22Rv1 (cell line): ENCODE measurements around the gene ASCC1.

Experiments
- H3K27ac ChIP-seq: fragments of 450-650 bp; 2 replicates; pipeline ENCODE4 v1.5.1; 2017
- CTCF ChIP-seq: fragments of 450-650 bp; IDR thresholded peaks from 2 replicates; pipeline ENCODE4 v1.5.1; 2017; ENCODE audit warnings: mild to moderate bottlenecking
- ZFX ChIP-seq: fragments of 450-650 bp; IDR thresholded peaks from 2 replicates; pipeline ENCODE4 v1.6.1; 2017; ENCODE audit warnings: antibody characterized with exemption, borderline replicate concordance

ASCC1 gene

GRCh38 chr10:72081772-72082590, 134.1 kb downstream of the ASCC1 start:
- no peak overlapping the region for H3K27ac ChIP-seq
- TF ChIP-seq ZFX = no peak
- no peak for TF ChIP-seq CTCF

DNA sequence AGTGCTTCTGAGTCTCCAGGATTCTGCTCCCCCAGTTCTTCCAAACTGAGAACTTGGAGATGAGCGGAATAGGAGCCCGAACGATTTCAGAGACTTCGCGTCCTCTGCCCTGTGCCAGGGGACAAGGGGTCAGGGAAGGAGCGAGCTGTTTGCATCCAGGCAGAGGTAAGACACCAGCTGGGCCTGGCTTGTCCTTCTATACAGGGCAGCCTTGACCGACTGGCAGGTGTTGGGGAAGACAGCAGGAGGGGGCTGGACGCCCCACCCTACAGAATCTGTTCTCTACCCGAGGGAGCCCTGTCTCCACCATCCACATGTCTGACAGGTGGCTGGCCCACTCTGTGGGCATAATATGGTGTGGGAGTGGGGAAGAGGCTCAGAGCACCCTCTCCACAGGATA, 134.9 kb downstream of the ASCC1 start:
- no peak overlapping the region for H3K27ac ChIP-seq
- TF ChIP-seq ZFX = no peak
- no peak for TF ChIP-seq CTCF

GRCh38 chr10:72080042-72080975, 135.8 kb downstream of the ASCC1 start:
- H3K27ac ChIP-seq = no peak overlapping the region
- TF ChIP-seq ZFX (no peak), CTCF (no peak)

DNA sequence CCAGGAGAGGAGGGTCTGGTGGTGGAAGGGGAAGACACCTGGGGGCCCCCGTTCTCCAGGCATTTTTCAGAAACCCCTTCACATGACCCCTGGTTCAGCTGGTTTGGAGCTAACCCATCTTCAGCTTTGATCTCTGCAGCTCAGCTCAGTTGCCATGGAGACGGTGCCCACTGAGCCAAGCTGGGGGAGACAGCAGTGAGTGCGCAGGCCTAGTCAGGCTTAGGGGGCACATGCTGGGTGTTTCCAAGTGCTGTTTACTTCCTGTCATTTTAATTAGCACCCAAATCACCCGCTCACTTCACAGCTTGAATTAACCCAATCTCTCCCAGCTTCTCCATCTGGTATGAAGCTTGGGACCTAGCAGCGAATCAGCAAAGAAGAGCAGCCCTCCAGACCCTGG, 136.7 kb downstream of the ASCC1 start:
- TF ChIP-seq CTCF = no peak
- TF ChIP-seq ZFX = no peak
- H3K27ac ChIP-seq = no peak overlapping the region

- no peak overlapping the region for H3K27ac ChIP-seq
- no peak for TF ChIP-seq CTCF
- TF ChIP-seq ZFX = no peak
Measured at GRCh38 chr10:72077275-72077990, 138.6 kb downstream of the ASCC1 start.

- no peak overlapping the region for H3K27ac ChIP-seq
- no peak for TF ChIP-seq ZFX
- TF ChIP-seq CTCF = no peak
Measured at GRCh38 chr10:72076756-72077155, 139.3 kb downstream of the ASCC1 start.
